Inferior parietal cortex (tissue), 1 donor: ENCODE results near the gene PEX16.
"Not testable (repeated sequence)": the region's sequence is repeated elsewhere in the genome, so short reads cannot be mapped to it uniquely, and the experiment has no call there.

Experiments
- DNase-seq: peaks from one replicate; pipeline ENCODE4 v3.0.0-alpha.2; 2016; ENCODE audit errors: extremely low spot score

The PEX16 gene

GRCh38 chr11:45918331-45918941, 759 bp upstream of the PEX16 start:
- DNase-seq, result peak; percentile 80

- DNase-seq, result no peak
Observed at GRCh38 chr11:45917286-45917622, 423 bp downstream of the PEX16 start.

- no peak for DNase-seq
Observed at GRCh38 chr11:45915446-45915845, 2.2 kb downstream of the PEX16 start.

GRCh38 chr11:45913942-45914635, 3.6 kb downstream of the PEX16 start:
- DNase-seq, result no peak

GRCh38 chr11:45913514-45913913, 4.2 kb downstream of the PEX16 start:
- no peak for DNase-seq

GRCh38 chr11:45910623-45911022, 7.1 kb downstream of the PEX16 start:
- no peak for DNase-seq

- DNase-seq, result no peak
Observed at GRCh38 chr11:45909594-45910475, 7.8 kb downstream of the PEX16 start.

- no peak for DNase-seq
Observed at GRCh38 chr11:45907911-45908370, 9.7 kb downstream of the PEX16 start.

- no peak for DNase-seq
Observed at GRCh38 chr11:45906965-45907611, 10.6 kb downstream of the PEX16 start, which contains the start of gene FREY1. Gene FREY1, minus strand, starts transcription at chr11:45907271. Its CDS starts 26 bp downstream, at chr11:45907245.

GRCh38 chr11:45906096-45906682, 11.5 kb downstream of the PEX16 start:
- no peak for DNase-seq

- not testable (repeated sequence) for DNase-seq
Observed at GRCh38 chr11:45905576-45905975, 12.1 kb downstream of the PEX16 start.

GRCh38 chr11:45905095-45905494, 12.6 kb downstream of the PEX16 start:
- no peak for DNase-seq

- no peak for DNase-seq
Observed at GRCh38 chr11:45904309-45904915, 13.3 kb downstream of the PEX16 start.

- no peak for DNase-seq
Observed at GRCh38 chr11:45902452-45903380, 15.0 kb downstream of the PEX16 start.

GRCh38 chr11:45901626-45902025, 16.1 kb downstream of the PEX16 start:
- DNase-seq, result peak; percentile 76

- peak; percentile 55 for DNase-seq
Observed at GRCh38 chr11:45900916-45901617, 16.6 kb downstream of the PEX16 start.

GRCh38 chr11:45900175-45900800, 17.4 kb downstream of the PEX16 start:
- DNase-seq, result not testable (repeated sequence)

- DNase-seq, result peak; percentile 84
Observed at GRCh38 chr11:45899448-45900174, 18.1 kb downstream of the PEX16 start.
